Measurements from ENCODE around the gene SNED1. TPM values are rescaled to one million over a fixed set of nuclear protein-coding genes. Genes with fewer than 3 reads are reported as not detected.
A peak's percentile ranks its signal among the peaks of the same experiment; 100 is the strongest.

The SNED1 gene
- total and polyA plus RNA-seq, 4 donors = 0.65 to 18.1 (median 2.8) TPM

DNA sequence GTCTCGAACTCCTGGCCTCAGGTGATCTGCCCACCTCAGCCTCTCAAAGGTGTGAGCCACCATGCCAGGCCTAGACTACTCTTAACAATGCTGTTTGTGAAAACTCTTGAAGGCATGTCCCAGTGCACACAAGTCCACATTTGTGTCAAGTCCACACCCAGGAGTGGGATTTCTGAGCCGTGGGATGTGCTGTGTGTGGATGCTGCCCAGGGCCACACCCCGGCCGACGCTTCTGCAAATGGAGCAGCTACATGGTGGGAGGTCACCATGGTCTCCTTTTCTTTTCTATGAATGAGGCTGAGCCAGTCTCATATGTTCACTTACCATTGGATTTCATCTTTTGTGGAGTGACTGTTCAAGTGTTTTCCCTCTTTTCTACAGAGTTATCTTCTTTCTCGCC, 15.8 kb downstream of the SNED1 start (continued):
- TF ChIP-seq FOXA1 (IDR thresholded peaks at IDR 0.05) = no peak
- TF ChIP-seq MAX (IDR thresholded peaks at IDR 0.05) = no peak
- no peak for TF ChIP-seq CTCF (IDR thresholded peaks at IDR 0.05; ENCODE audit: low read depth, low read length, missing input control)
- TF ChIP-seq HNF4G (IDR thresholded peaks at IDR 0.05) = no peak
- no peak for TF ChIP-seq RXRA (IDR thresholded peaks at IDR 0.05)

- peak; percentile 14 for DNase-seq (ENCODE audit: low spot score)
- Histone ChIP-seq H3K27ac (ENCODE audit: low read depth in 1 of 2, low read length in 2 of 2) (no peak overlapping the region), H3K9me3 (ENCODE audit: control insufficient read depth in 4 of 4, low read length in 3 of 4) (no peaks in the 10 kb centered on the region), H3K27me3 (ENCODE audit: control insufficient read depth in 4 of 4, insufficient read depth in 4 of 4, low read length in 3 of 4) (no peaks in the 10 kb centered on the region), H3K36me3 (ENCODE audit: control insufficient read depth in 4 of 4, insufficient read depth in 3 of 4, low read depth in 1 of 4, low read length in 3 of 4) (peaks cover 0 to 9% (median 3%) of the 10 kb centered on the region in 4 donors), H3K4me3 (ENCODE audit: low read depth in 1 of 3, low read length in 3 of 3) (no peak overlapping the region), H3K4me1 (ENCODE audit: control insufficient read depth in 4 of 4, insufficient read depth in 4 of 4, low read length in 3 of 4) (peaks cover 0 to 1% (median 0%) of the 10 kb centered on the region in 4 donors), H3K9ac (ENCODE audit: low read depth in 1 of 2, low read length in 2 of 2) (no peak overlapping the region)
- TF ChIP-seq HNF4A (conservative IDR thresholded peaks at IDR 0.05) = no peak
- no peak for TF ChIP-seq CTCF (IDR thresholded peaks at IDR 0.05; ENCODE audit: low read depth, low read length, missing input control)
- 94% methylated on average over 10 of the region's 10 CpGs for WGBS
Observed at GRCh38 chr2:241014764-241015163, 16.3 kb downstream of the SNED1 start.

DNA sequence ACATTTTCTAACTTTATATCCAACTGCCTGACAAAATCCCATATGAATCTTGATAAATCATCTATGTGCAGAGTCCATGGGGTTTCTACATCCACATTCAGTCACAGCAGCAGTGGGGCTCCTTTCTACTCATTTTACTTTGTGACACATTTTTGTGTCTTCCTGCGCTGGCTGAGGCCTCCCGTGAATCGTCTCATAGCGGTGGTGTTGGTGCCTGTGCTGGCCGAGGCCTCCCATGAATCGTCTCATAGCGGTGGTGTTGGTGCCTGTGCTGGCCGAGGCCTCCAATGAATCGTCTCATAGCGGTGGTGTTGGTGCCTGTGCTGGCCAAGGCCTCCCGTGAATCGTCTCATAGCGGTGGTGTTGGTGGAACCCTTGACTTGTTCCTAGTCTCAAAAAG, 17.0 kb downstream of the SNED1 start:
- Histone ChIP-seq H3K4me3 (ENCODE audit: low read depth in 1 of 3, low read length in 3 of 3) (no peak overlapping the region), H3K27ac (ENCODE audit: low read depth in 1 of 2, low read length in 2 of 2) (no peak overlapping the region), H3K27me3 (ENCODE audit: control insufficient read depth in 4 of 4, insufficient read depth in 4 of 4, low read length in 3 of 4) (no peaks in the 10 kb centered on the region), H3K36me3 (ENCODE audit: control insufficient read depth in 4 of 4, insufficient read depth in 3 of 4, low read depth in 1 of 4, low read length in 3 of 4) (peaks cover 0 to 12% (median 3%) of the 10 kb centered on the region in 4 donors), H3K4me1 (ENCODE audit: control insufficient read depth in 4 of 4, insufficient read depth in 4 of 4, low read length in 3 of 4) (no peaks in the 10 kb centered on the region), H3K9me3 (ENCODE audit: control insufficient read depth in 4 of 4, low read length in 3 of 4) (no peaks in the 10 kb centered on the region), H3K9ac (ENCODE audit: low read depth in 1 of 2, low read length in 2 of 2) (no peak overlapping the region)
- peak; percentile 10 for DNase-seq (ENCODE audit: low spot score)
- WGBS = 96% methylated on average over 13 of the region's 13 CpGs
- TF ChIP-seq YY1 (IDR thresholded peaks at IDR 0.05) (no peak), JUND (IDR thresholded peaks at IDR 0.05) (no peak), SP1 (IDR thresholded peaks at IDR 0.05) (no peak), TAF1 (conservative IDR thresholded peaks at IDR 0.05) (no peak), FOXA1 (IDR thresholded peaks at IDR 0.05) (no peak), MAX (IDR thresholded peaks at IDR 0.05) (no peak), RAD21 (IDR thresholded peaks at IDR 0.05) (no peak), RXRA (IDR thresholded peaks at IDR 0.05) (no peak), FOXA2 (IDR thresholded peaks at IDR 0.05) (no peak), CTCF (IDR thresholded peaks at IDR 0.05; ENCODE audit: low read depth, low read length, missing input control) (no peak), HNF4A (conservative IDR thresholded peaks at IDR 0.05) (no peak), HNF4G (IDR thresholded peaks at IDR 0.05) (no peak), GABPA (IDR thresholded peaks at IDR 0.05 in 1 of 2, conservative IDR thresholded peaks at IDR 0.05 in 1 of 2) (no peak), ZBTB33 (IDR thresholded peaks at IDR 0.05) (no peak), EGR1 (IDR thresholded peaks at IDR 0.05; ENCODE audit: low read depth in 2 of 2) (no peak), NR2F2 (IDR thresholded peaks at IDR 0.05) (no peak)
- TF ChIP-seq, protein P1, sequence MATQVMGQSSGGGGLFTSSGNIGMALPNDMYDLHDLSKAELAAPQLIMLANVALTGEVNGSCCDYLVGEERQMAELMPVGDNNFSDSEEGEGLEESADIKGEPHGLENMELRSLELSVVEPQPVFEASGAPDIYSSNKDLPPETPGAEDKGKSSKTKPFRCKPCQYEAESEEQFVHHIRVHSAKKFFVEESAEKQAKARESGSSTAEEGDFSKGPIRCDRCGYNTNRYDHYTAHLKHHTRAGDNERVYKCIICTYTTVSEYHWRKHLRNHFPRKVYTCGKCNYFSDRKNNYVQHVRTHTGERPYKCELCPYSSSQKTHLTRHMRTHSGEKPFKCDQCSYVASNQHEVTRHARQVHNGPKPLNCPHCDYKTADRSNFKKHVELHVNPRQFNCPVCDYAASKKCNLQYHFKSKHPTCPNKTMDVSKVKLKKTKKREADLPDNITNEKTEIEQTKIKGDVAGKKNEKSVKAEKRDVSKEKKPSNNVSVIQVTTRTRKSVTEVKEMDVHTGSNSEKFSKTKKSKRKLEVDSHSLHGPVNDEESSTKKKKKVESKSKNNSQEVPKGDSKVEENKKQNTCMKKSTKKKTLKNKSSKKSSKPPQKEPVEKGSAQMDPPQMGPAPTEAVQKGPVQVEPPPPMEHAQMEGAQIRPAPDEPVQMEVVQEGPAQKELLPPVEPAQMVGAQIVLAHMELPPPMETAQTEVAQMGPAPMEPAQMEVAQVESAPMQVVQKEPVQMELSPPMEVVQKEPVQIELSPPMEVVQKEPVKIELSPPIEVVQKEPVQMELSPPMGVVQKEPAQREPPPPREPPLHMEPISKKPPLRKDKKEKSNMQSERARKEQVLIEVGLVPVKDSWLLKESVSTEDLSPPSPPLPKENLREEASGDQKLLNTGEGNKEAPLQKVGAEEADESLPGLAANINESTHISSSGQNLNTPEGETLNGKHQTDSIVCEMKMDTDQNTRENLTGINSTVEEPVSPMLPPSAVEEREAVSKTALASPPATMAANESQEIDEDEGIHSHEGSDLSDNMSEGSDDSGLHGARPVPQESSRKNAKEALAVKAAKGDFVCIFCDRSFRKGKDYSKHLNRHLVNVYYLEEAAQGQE (IDR thresholded peaks at IDR 0.05) = no peak
